Gastrocnemius medialis (tissue), 4 donors: Measurements from ENCODE around the gene ATG5.

Experiments
- CTCF ChIP-seq, 5 experiments: fragments of 450-650 bp in 3 of 5; fragments of 200-600 bp in 2 of 5; sonication (generic) in 2 of 5; IDR thresholded peaks in 4 of 5; conservative IDR thresholded peaks in 1 of 5; 1 replicate in 4 of 5; 2 replicates in 1 of 5; pipeline ENCODE4 v1.5.1; 2016 to 2019; ENCODE audit warnings: antibody characterized with exemption in 5 of 5, mild to moderate bottlenecking in 3 of 5, moderate library complexity in 3 of 5
- POLR2A ChIP-seq, 2 donors: fragments of 450-650 bp; IDR thresholded peaks; one replicate each; pipeline ENCODE4 v1.6.1; 2017; ENCODE audit warnings: antibody characterized with exemption in 2 of 2, mild to moderate bottlenecking in 2 of 2, moderate library complexity in 2 of 2

- TF ChIP-seq POLR2A (IDR thresholded peaks at IDR 0.05), result no peak
- TF ChIP-seq CTCF (IDR thresholded peaks at IDR 0.05 in 4 of 5, conservative IDR thresholded peaks at IDR 0.05 in 1 of 5), result no peak
Observed at GRCh38 chr6:106243261-106243660, 82.3 kb downstream of the ATG5 start.
